ENCODE results near the gene SNTA1.

GRCh38 chr20:33370291-33370690 lies 73.3 kb downstream of the SNTA1 start:
- no peak for TF ChIP-seq CTCF (IDR thresholded peaks at IDR 0.05)
- TF ChIP-seq EP300 (IDR thresholded peaks at IDR 0.05): no peak

Measured in tibial nerve (tissue), 4 donors.